ENCODE data around the gene HBG2.

DNA sequence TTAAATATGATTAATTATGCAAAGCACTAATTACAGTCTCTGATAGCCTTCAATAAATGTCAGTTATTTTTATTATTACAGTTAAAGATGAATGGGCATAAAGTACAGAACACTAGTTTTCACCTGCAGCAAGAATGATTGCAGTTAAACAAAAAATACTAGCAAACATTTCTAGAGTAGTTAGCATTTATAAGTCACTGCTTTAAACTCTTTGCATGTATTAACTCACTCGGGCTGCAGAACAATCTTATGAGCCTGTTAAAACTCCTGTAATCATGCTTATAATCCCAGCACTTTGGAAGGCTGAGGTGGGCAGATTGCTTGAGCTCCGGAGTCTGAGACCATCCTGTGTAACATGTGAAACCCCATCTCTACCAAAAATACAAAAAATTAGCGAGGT, 32.3 kb upstream of the HBG2 start:
- TF ChIP-seq GATA2 (IDR thresholded peaks at IDR 0.05; ENCODE audit: low read depth, low read length) (no peak), GATA3 (IDR thresholded peaks at IDR 0.05; ENCODE audit: low read depth, low read length) (no peak)
